HL-60 (cell line): ENCODE measurements around the gene ANAPC10.

Experiments used
- CTCF ChIP-seq: IDR thresholded peaks from one replicate; pipeline ENCODE4 v1.5.1; 2011; ENCODE audit warnings: low read length, control low read depth, inconsistent platforms; ENCODE audit not compliant: insufficient read depth
- GABPA ChIP-seq: IDR thresholded peaks from 2 replicates; pipeline ENCODE4 v1.6.1; 2012; ENCODE audit warnings: low read depth
- POLR2AphosphoS5 ChIP-seq: IDR thresholded peaks from 2 replicates; pipeline ENCODE4 v1.6.1; 2012; ENCODE audit warnings: low read depth
- REST ChIP-seq: IDR thresholded peaks from 2 replicates; pipeline ENCODE4 v1.6.1; 2012; ENCODE audit warnings: low read depth; ENCODE audit not compliant: insufficient replicate concordance
- SPI1 ChIP-seq: IDR thresholded peaks from 2 replicates; pipeline ENCODE4 v1.6.1; 2012; ENCODE audit warnings: low read depth, mild to moderate bottlenecking, borderline replicate concordance

GRCh38 chr4:145049241-145049640, 48.8 kb downstream of the ANAPC10 start:
- no peak for TF ChIP-seq CTCF
- TF ChIP-seq POLR2AphosphoS5 = no peak
- no peak for TF ChIP-seq REST
- no peak for TF ChIP-seq GABPA
- TF ChIP-seq SPI1 = no peak
